NT2/D1 (cell line): ENCODE measurements around the gene TMC3.

Experiments used
- YY1 ChIP-seq: IDR thresholded peaks from 2 replicates; pipeline ENCODE4 v1.6.1; 2011; ENCODE audit not compliant: insufficient read length, insufficient read depth
- ZNF274 ChIP-seq: IDR thresholded peaks from 2 replicates; pipeline ENCODE4 v1.6.1; 2011; ENCODE audit warnings: mild to moderate bottlenecking, low read depth, low read length

DNA sequence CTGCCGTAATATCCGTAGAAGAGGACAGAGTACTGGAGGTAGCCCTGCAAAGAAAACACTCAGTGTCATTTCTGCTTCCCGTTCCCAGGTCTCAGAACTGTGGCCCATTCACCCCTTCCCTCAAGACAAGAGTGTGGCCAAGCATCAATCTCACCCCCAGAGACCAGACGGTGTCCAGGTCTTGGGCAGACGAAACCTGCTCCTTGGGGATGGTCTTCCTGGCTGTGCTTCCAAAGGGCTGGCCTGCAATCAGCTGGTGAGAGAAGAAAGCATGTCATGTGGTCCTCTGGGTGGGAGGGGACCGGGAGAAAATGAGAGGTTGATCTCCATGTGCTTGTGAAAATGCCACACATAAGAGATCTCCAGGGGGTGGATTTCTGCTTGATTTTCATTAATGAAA lies 15.8 kb downstream of the TMC3 start:
- TF ChIP-seq YY1, result no peak
- no peak for TF ChIP-seq ZNF274
